Activated CD8-positive, alpha-beta memory T cell treated with anti-CD3 and anti-CD28 coated beads, Interleukin-2, amount 50 U/mL, for 48 hours (primary cell): ENCODE data around the gene SEZ6L2.
"Not testable (repeated sequence)": the region's sequence is repeated elsewhere in the genome, so short reads cannot be mapped to it uniquely, and the experiment has no call there.

Experiments used
- DNase-seq: peaks from one replicate; pipeline ENCODE4 v3.0.0-alpha.2; 2020

The SEZ6L2 gene

DNA sequence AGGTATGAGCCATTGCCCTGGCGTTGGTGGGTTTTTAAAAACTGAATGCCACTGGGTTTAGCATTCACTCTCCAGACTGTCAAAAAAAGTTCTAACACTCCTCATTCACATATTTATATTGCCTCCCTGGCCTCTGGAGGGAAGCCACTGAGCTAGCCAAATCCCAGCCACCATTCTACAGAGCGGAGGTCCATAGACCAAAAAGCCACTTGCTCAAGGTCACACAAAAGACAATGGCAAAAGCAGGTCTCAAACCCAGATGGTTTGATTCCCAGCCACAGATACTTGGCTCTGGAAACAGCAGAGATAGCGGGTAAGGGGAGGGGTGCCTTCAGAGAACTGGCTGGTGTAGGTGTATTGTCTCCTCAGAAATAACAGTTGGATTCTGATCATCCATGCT is 18.3 kb downstream of the SEZ6L2 start:
- no peak for DNase-seq

DNA sequence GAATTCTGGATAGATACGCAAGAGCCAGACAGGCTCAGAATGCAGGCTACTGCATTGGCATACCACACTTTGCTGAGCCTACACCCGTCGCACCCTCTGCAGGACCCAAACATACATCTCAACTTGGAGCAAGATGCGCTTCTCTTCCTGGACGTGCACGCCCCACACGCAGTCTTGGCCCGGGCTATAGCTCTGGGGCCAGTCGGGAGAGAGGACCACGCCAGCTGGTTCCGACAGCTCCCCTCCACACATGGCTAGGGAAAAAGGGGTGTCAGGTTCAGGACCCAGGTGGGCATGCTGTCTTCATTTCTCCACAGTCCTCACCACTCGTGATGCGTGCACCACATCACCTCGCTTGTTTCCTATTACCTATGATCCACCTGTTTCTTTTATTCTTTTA is 21.2 kb downstream of the SEZ6L2 start:
- no peak for DNase-seq

DNA sequence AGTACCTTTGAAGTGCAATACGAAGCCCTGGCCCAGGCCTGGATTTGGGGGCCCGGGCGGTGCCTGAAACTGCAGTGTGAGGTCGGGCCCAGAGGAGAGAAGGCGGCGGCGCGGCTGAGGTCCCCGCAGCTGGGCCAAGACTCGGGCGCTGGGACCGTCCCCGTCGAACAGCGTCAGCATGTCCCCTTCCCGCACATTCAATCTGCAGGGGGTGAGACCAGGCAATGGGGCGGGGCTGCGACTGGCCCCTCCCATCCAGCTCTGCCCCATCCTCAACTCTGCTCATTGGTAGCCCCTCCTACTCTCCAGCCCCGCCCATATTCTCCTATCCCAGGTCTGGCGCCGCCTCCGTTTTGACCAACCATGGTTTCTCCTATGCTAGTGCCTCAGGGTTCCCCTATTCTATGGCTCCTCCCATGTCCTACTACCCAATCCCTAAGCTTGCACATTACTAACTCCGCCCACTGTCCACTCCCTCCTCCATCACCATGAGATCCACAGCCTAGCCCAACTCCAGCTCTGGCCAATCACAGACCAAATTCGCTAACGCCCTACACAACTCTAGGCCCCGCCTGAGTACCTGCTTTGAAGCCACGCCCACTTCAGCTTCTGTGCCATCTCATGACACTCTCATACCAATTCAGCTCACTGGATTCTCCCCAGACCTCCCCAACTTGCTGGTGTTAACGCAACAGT is 21.9 kb downstream of the SEZ6L2 start:
- DNase-seq, result peak; percentile 78

DNA sequence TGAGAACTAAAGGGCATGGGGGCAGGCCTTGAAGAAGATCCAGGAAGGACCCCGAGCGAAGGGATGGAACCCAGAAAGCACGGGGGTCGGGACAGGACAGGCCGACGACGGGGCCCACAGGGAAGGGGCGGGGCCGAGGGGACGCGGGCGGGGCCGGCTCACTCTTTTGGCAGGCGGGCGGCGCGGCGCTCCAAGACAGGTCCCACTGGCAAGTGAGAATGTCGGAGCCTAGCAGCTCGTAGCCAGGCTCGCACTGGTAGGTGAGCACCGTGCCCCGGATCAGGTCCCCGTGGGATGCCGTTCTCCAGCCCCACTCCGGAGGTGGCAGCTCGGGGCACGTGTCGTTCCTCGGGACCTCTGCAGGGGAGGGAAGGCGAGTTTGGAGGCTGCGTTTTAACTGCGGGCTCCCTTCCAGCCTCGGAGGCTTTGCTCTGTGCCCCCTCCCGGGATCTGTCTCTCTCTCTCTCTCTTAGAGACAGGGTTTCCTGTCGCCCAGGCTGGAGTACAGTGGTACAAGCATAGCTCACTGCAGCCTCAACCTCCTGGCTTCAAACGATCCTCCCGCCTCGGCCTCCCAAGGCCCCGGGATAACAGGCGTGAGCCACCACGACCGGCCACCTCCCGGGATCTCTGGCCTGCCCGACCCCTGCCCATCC is 22.6 kb downstream of the SEZ6L2 start:
- DNase-seq, result peak; percentile 75

DNA sequence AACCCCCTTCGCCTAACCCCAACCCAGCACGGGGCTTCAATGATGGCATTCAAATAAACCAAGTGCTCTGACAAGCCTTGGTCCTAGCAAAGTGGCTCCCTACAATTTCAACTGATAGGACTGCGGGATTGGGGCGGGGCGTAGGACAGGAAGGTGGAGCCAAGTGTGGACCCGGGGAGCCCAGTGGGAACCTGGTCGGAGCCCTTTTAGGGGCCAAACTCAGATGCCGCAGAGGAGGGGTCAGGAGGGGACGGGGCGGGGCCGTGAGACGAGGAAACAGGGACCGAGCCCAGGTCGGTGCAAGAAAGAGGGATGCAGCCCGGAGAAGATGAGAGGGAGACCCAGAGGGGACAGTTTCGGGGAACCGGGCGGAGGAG is 23.1 kb downstream of the SEZ6L2 start:
- no peak for DNase-seq

DNA sequence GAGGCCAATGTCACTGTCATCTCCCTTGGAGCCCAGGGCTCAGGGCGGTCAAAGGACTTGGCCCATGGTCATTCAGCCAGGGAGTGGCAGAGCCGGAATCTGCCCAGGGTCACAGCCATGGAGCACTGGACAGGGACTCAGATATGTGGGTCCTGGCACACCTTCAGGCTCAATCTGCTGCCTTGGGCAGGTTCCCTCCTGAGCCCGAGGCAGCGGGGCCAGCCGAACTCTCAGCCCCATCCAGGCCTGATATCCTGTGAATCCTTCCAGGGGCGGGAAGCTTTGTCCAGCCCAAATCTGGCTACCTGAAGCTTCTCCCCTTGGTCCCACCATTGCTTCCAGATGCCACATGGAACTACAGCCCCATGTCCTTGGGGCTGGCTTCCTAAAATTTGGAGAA is 24.1 kb downstream of the SEZ6L2 start:
- DNase-seq, result no peak

DNA sequence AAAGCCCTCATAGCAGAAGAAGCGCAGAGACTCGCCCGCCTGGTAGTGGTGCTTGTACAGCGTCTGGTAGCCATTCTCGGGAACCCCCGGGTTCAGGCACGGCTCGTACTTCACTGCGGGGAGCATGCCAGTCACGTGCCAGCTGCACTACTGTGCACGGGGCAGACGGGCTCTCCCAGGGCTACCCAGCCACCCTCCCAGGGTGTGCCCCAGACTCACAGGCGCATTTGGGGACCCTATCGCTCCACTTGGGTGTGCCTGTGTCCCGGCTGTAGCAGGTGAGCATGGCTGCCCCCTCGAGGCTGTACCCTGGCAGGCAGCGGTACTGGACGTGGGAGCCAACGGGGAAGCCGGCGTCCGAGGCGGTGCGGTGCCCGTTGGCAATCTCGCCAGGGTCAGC is 26.0 kb downstream of the SEZ6L2 start:
- no peak for DNase-seq

DNA sequence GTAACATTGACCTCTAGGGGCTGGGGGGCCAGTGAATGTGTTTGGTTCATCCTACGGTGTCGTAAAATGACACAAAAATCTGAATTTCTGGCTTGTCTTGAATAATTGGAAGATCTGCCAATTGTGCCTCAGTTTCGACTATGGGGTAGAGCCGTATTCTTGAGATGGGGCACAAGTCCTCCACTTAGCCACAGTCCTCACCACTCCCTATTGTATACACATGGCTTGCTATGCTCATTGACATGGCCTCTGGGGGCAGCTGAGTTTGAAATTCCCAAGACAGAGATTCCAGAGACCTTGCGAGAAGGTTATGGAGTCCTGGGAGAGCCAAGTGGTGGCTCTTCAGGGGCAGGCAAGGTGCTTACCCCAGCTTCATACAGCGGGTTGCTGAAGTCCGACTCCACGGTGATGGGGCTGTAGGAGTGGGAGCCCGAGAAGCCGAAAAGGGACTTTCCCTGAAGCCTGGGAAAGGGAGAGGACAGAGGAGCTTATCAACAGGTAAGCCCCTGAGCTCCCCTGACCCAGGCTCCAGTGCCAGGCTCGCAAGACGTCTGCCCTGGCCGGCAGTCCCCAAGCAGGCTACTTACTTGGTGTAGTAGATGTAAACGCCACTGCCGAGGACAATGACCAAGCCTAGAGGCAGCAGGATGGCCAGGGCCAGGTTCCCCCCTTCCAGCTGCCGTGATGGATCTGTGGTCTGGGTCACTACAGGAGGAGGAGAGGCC is 27.4 kb downstream of the SEZ6L2 start:
- DNase-seq, result no peak

DNA sequence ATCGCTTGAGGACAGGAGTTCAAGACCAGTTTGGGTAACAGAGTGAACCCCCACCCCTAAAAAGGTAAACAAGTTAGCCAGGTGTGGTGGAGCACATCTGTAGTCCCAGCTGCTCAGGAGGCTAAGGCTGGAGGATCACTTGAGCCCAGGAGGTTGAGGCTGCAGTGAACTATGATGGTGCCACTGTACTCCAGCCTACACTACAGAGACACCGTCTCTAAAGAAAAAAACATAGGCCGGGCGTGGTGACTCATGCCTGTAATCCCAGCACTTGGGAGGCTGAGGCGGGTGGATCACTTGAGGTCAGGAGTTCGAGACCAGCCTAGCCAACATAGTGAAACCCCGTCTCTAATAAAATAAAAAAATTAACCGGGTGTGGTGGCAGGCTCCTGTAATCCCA is 30.3 kb downstream of the SEZ6L2 start:
- DNase-seq, result not testable (repeated sequence)

DNA sequence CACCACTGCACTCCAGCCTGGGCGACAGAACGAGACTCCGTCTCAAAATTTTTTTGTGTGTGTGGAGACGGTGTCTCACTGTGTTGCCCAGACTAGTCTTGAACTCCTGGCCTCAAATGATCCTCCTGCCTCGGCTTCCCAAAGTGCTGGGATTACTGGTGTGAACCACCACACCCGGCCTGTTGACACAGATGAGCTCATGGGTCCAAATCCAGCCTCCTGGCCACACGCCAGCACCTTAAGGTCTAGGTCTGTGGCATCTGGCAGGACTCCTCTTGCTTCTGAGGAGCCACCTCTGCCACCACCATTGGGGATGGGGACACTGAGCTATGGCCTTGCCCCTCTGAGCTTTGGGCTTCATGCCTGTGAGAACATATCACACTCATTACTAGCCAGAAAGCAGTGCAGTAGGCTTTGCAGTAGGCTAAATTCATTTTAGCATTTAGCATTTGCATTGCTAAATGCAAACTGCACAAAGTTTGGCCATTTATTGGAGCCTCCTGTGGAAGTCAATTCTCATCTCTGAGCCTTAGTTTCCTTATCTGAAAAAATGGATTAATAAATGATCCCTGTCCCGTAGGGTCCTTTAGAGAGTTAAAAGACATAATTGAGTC is 30.8 kb downstream of the SEZ6L2 start:
- no peak for DNase-seq

DNA sequence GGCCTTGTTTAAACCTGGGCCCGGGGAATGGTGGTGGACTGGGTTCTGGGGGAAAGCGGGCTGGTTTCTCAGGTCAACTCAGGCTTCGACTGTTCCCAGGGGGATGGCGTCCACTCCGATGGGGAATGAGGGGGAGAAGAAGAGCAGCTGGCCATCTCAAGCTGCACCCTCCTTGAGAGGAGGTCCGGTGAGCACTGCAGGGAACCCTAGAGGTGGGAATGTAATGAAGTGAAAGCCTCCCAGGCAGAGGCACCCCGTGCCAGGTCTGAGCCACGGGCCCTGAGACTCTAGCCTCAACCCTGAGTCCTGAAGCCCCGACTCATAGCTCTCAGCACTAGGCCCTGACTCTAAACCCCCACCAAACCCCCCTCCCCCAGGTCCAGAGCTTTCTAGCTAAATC is 35.1 kb downstream of the SEZ6L2 start:
- no peak for DNase-seq

DNA sequence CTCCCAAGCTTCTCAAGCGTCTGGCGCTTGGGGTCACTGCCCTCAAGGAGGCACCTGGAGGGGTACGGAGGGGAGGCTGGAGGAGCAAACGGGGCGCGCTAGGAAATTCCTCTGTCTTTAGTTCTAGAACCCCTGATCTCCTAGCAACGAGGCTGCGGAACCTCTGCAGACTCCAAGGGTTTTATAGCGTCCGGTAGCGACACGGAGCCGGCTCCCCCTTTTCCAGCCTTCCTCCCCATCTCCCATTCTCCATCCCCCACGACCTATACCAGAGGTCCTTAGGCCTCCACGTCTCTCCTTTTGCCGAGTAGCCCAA is 35.7 kb downstream of the SEZ6L2 start:
- DNase-seq, result no peak

DNA sequence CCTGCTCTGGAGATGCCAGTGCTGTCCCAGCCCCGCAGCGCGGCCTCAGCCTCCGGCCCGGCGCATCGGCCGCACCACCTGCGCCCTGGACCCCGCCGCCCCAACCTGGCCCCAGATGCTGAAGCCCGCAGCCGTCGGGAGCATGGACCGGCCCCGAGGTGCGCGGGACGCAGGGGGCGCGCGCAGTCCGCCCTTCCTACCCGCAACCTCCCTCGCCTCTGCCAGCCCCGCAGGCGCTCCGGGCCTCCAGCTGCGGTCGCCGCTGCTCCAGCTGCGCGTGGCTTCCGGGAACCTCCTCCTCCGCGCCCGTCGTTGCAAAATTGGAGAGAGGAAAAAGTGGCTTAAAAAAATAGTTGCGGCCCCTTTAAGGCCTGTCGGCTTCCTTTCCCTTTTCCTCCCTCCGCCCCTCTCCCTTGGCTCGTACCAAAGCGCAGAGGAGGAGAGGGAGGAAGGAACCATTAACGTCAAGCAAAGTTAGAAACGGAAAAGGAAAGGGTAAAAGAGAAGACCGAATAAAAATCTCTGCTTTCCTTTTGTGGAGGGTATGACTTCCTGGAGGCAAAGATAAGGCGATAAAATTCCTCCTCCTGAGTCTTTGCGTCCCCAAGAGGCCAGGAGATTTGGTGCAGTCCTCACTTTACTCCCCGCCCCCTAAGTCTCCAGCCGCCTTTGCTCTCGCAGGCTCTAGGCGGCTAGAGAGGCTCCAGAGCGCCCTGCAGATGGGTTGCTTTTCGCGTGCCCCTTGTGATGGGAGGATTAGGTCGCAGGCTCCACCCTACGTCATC is 36.3 kb downstream of the SEZ6L2 start, which contains the start of gene CDIPT:
Gene CDIPT (minus strand): TSS at position 343 of the 785 bp plus-strand sequence. CDS start 369 bp downstream, outside the sequence.
- peak; percentile 91 for DNase-seq

DNA sequence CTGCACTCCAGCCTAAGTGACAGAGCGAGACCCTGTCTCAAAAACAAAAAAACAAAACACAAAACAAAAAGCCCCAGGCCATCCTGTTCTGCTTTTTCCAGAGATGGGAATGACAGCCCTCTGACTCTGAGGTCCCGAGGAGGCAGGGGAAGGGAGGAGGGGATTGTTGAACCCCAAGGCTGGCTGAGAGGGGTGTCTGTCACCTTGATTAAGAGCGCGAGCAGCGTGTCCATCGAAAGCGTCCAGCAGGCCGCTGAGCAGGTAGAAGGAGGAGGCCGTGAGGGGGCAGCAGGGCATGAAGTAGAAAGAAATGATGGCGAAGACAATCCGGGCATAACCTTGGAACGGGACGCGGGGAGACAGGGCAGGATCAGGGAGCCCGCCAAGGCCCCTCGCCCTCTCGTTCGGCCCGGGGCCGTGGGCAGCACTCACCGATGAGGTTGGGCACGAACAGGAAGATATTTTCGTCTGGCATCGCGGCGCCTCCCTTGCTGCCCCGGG is 36.9 kb downstream of the SEZ6L2 start:
- DNase-seq, result no peak

DNA sequence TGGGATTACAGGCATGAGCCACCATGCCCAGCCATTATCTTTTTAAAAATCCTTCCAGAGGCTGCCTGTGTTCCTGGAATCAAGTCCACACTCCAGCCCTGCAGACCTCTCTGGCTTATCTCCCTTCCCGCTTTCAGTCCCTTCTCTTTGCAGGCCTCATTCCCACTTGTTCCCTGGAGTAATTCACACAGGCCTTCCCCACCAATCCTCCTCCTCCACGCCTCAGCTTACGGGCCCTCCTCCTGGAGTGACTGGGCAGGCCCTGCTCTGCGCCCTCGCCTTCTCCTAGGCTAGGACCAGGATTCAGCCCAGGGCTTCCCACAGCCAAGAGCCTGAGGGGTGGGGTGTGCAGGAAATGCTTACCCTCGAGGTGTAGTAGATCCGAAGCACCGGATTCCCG is 39.1 kb downstream of the SEZ6L2 start:
- no peak for DNase-seq

DNA sequence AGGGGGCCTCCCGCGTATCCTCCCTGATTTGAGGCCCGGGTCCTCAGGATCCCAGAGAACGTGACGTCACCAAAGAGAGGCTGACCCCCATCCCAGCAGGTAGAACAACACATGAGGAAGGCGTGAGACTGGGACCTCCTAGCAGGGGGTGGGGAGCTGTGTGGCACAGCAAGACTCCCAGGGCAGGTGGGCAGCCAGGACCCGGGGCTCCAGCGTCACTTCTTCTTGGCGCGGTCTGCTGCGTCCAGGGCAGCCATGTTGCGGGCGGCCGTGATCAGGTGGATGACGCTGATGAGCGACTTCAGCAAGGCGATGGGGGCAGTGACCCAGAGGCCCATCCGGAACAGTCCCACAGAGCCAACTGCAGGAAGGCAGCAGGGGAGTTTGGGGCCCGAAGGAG is 40.4 kb downstream of the SEZ6L2 start:
- DNase-seq, result no peak

DNA sequence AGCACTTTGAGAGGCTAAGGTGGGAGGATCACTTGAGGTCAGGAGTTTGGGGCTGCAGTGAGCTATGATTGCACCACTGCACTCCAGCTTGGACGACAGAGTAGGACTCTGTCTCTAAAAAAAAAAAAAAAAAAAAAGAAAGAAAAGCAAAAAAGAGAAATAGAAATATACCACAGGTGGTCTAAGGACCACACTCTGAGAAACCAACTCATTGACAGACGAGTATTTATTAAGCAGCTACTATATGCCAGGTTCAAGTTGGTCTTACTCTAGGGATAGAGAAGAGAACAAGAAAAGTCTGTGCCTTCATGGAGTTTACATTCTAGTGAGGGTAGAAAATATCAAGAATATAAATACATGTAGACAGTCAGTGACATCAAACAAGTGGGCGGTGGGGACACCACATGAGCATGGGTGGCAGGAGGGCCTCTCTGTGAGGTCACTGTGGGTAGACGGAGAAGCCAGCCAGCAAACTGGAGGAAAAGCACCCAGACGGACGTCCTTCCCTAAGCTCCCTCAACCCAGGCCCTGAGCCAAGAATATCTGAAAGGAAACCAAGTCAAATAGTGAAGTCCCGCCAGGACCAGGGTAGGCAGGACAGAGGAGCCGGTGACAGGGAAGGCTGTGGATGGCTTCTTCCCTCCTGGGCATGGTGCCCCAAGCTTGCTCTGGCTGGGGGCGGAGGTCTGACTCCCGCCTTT is 41.1 kb downstream of the SEZ6L2 start:
- DNase-seq, result no peak

DNA sequence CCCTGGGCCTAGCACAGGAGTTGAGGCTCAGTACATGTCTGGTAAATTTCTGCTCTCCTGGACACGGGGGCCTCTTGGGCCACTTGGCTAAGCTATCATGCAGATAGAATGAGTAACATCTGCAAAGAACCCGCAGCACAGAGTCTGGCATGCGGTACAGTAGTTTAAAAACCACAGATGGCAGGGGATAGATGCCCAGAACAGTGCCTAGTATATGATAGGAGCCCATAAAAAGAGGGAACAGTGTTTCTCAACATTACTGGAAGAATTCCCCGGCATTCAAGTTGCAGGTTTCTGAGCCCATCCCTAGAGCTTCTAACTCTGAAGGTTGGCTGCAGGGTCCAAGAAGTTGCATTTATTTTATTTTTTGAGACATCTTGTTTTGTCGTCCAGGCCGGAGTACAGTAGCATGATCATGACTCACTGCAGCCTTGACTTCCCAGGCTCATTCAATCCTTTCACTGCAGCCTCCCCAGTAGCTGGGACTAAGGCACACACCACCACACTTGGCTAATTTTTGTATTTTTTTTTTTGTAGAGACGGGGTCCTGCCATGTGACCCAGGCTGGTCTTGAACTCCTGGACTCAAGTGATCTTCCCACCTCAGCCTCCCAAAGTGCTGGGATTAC is 42.1 kb downstream of the SEZ6L2 start:
- DNase-seq, result no peak

DNA sequence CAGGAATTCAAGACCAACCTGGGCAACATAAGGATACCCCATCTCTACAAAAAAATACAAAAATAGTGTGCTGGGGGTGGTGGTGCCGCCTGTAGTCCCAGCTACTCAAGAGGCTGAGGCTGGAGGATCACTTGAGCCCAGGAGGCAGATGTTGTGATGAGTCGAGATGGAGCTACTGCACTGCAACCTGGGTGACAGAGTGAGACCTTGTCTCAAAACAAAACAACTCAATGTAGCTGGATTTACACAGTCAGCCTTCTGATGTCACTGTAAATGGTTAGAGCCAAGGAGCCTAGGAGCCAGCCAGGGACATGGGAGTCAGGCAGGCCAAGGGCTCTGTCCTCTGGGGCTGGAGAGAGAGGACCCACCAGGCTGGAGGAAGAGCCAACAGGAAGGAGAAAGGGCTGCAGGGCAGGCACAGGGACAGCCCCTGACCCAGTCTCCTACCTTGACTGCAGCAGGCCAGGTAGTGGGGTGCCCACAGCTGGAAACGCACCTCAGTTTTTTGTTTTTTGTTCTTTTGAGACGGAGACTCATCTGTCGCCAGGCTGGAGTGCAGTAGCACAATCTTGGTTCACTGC is 44.7 kb downstream of the SEZ6L2 start:
- DNase-seq, result no peak

DNA sequence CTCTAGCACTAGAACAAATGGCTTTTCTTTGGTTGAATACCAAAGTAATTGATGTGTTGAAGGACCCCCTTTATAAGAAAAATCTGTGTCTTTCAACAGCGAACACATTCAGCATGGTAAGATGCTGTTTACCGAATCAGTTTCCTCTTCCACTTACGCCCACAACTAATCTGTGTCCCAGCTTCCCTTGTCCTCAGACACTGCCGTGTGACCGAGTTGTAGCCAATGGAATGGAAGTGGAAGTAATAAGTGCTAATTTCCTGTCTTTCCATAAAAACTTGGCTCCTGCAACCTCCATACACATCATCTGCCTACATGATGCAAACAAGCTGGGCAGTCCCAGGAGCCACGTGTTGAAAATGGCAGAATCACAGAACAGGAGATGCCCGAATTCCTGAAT is 46.7 kb downstream of the SEZ6L2 start:
- no peak for DNase-seq

DNA sequence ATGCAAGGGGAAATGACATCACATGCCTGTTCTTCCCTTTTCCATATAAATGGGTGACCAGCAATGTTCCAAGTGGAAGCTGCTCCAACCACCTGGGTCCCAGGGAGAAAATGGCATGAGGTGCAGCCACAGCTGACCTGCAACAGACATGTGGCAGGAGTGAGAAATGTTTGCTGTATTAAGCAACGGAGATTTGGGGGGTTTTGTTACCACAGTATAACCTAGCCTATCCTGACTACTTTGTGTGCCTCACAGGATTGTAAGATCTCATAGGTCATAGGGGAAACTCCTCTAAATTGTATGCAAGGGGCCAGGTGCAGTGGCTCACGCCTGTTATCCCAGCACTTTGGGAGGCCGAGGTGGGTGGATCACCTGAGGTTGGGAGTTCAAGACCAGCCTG is 48.4 kb downstream of the SEZ6L2 start:
- DNase-seq, result no peak
